Neuron (in vitro differentiated cells): ENCODE measurements around the gene SHF.

ENCODE experiments used
- H2AFZ ChIP-seq: one replicate; pipeline ENCODE4 v1.6.1; 2013; ENCODE audit warnings: low read depth, mild to moderate bottlenecking, inconsistent platforms, low read length, moderate library complexity
- H3K27me3 ChIP-seq: one replicate; pipeline ENCODE4 v1.6.1; 2013; ENCODE audit warnings: low read length; ENCODE audit not compliant: insufficient read depth
- H3K36me3 ChIP-seq: one replicate; pipeline ENCODE4 v1.6.1; 2013; ENCODE audit warnings: low read length; ENCODE audit not compliant: insufficient read depth
- H3K4me1 ChIP-seq: one replicate; pipeline ENCODE4 v1.6.1; 2013; ENCODE audit warnings: low read length; ENCODE audit not compliant: insufficient read depth
- H3K4me3 ChIP-seq: 2 replicates; pipeline ENCODE4 v1.5.1; 2013; ENCODE audit warnings: mild to moderate bottlenecking, low read length, moderate library complexity
- H3K9me3 ChIP-seq: one replicate; pipeline ENCODE4 v1.6.1; 2013; ENCODE audit warnings: low read length

Gene SHF

DNA sequence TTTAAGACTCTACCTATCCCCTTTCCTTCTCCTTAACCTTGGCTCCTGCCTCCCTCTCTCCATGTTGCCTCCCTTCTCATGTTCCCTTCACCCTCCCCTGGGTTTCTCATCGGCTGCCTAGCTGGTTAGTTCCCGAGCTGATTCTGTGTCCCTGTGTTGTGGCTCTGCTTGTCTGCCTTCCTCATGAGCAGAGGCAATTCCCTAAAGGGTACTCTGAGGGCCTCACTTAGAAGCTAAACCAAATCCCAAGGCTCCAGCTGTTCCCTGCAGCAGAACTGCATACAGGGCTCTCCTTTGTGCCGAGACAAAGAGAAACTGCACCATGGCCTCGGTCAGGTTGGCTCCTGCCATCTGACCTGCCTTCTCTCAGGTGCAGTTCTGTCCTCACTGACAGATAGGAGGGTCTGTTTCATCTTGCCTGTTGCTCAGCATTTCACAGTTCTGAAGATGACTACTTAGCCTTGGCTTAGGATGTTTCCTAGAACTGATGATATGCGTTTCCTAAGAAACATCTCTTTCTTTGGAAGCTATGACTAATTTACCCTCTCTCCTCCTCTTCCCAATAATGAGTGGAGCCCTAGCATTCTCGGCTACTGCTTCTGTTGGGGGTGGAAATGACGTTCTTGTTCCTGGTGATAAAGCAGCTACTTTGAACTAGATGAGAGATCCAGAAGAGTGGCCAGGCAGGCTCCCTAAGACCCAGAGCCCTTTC lies 30.9 kb downstream of the SHF start:
- H3K27me3 ChIP-seq = no peaks in the 10 kb centered on the region
- H3K4me3 ChIP-seq = no peak overlapping the region

DNA sequence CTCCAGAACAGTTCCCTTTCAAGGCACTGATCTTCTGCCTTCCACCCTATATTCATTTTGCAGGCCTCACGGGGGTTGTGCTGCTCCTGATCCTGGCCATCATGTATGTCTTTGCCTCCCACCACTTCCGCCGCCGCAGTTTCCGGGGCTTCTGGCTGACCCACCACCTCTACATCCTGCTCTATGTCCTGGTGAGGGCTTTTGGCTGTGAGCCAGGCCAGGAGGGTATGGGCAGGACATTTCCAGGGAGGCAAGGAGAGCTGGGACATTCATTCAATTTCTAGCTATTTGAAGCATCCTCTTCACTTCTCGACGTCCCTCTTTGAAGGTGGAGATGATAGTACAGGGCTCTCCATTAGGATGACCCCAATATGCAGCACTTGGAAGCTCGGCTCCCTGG lies 32.0 kb downstream of the SHF start:
- H3K4me1 ChIP-seq = peaks cover 14% of the 10 kb centered on the region
- H3K27me3 ChIP-seq = no peaks in the 10 kb centered on the region
- H3K9me3 ChIP-seq = no peaks in the 10 kb centered on the region
- H3K4me3 ChIP-seq = no peak overlapping the region
- no peak overlapping the region for H2AFZ ChIP-seq
- H3K36me3 ChIP-seq = no peaks in the 10 kb centered on the region

More for the DNA sequence above, 30.9 kb downstream of the SHF start:
- peaks cover 14% of the 10 kb centered on the region for H3K4me1 ChIP-seq
- H3K36me3 ChIP-seq = no peaks in the 10 kb centered on the region
- H3K9me3 ChIP-seq = no peaks in the 10 kb centered on the region
- no peak overlapping the region for H2AFZ ChIP-seq

DNA sequence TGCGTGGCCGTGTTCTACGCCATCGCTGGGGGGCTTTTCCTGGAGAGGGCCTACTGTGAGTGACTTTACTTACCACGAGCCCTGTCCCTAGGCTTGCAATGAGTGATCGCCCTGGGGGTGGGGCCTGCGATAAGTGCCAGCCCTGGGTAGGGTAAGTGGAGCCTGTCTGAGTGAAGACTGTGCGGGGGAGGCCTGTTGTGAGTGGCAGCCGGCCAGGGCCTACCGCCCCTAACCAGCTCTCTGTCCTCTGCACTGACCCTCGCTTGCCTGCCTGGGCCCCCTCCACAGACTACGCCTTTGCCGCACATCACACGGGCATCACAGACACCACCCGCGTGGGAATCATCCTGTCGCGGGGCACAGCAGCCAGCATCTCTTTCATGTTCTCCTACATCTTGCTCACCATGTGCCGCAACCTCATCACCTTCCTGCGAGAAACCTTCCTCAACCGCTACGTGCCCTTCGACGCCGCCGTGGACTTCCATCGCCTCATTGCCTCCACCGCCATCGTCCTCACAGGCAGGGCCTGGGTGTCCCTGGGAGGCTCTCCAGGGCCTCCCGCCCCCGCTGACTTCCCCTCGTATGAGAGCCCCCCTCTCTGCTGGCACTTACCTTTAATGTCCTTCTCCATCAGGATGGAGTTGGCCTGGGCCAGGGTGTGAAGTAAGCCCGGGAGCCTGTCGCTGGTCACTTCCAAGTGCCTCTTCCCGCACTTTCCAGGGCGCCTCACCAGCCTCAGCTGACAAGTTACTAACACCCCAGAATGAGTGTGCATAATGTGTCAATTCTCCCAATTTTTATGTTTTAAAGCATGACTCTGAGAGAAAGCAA lies 35.6 kb downstream of the SHF start:
- no peak overlapping the region for H3K4me3 ChIP-seq
- no peaks in the 10 kb centered on the region for H3K36me3 ChIP-seq
- H3K27me3 ChIP-seq = no peaks in the 10 kb centered on the region
- H3K4me1 ChIP-seq = peaks cover 4% of the 10 kb centered on the region
- no peaks in the 10 kb centered on the region for H3K9me3 ChIP-seq
- no peak overlapping the region for H2AFZ ChIP-seq

DNA sequence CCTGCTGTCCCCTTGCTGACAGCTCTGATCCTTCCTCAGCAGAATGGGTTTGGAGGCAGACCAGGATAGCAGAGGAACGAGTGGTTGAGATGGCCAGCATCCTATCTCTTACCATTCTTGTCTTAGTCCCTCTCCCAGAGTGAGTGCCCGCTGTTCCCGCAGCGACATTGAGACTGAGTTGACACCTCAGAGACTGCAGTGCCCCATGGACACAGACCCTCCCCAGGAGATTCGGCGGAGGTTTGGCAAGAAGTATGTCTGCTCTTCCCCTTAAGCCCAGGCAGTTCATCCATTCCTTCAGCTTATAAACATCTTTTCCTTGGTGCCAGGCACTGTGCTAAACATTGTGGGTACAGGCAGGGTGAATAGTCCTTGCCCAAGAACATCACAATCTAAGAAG lies 36.8 kb downstream of the SHF start:
- no peak overlapping the region for H2AFZ ChIP-seq
- H3K4me1 ChIP-seq = no peaks in the 10 kb centered on the region
- H3K4me3 ChIP-seq = no peak overlapping the region
- no peaks in the 10 kb centered on the region for H3K9me3 ChIP-seq
- H3K27me3 ChIP-seq = no peaks in the 10 kb centered on the region
- H3K36me3 ChIP-seq = no peaks in the 10 kb centered on the region

DNA sequence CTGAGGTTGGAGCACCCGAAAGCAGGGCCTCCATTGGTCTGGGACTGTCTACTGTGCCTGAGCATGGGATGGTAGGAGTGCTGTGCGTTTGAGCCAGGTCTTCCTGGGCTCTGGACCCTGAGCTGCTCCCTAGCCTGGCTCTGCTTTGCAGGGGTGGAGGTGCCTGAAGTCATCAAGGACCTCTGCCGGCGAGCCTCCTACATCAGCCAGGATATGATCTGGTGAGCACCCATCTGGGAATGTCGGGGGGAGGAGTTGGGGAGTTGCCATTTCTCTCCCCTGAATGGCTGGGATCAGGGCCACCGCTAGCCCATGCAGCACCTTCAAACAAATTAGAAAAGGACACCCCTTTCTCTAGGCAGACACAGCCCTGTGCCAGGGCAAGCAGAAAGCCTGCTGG lies 37.3 kb downstream of the SHF start:
- Histone ChIP-seq H2AFZ (no peak overlapping the region), H3K4me3 (no peak overlapping the region)

DNA sequence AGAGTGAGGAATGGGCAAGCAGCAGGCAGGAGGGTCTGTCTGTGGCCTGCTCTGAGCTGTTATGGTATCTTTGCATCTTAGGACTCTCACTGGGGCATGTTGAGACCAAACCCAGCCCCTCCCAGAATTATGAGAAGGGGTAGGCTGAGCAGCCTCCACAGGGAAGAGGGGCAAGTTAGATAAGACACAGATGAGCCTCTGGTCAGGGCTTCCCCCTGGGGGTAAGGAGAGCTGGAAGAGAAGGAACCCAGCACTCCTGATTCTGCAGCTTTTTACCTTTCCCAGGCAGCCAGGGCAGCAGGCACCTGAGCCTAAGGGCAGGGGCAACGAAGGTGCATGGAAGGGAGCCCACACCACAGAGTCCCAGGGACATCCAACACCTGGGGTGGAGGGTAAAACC lies 38.7 kb downstream of the SHF start:
- Histone ChIP-seq H3K4me3 (no peak overlapping the region), H2AFZ (no peak overlapping the region), H3K36me3 (no peaks in the 10 kb centered on the region), H3K9me3 (no peaks in the 10 kb centered on the region), H3K27me3 (peaks cover 3% of the 10 kb centered on the region), H3K4me1 (no peaks in the 10 kb centered on the region)

More for the DNA sequence above, 37.3 kb downstream of the SHF start:
- Histone ChIP-seq H3K4me1 (no peaks in the 10 kb centered on the region), H3K9me3 (no peaks in the 10 kb centered on the region), H3K27me3 (no peaks in the 10 kb centered on the region), H3K36me3 (no peaks in the 10 kb centered on the region)

DNA sequence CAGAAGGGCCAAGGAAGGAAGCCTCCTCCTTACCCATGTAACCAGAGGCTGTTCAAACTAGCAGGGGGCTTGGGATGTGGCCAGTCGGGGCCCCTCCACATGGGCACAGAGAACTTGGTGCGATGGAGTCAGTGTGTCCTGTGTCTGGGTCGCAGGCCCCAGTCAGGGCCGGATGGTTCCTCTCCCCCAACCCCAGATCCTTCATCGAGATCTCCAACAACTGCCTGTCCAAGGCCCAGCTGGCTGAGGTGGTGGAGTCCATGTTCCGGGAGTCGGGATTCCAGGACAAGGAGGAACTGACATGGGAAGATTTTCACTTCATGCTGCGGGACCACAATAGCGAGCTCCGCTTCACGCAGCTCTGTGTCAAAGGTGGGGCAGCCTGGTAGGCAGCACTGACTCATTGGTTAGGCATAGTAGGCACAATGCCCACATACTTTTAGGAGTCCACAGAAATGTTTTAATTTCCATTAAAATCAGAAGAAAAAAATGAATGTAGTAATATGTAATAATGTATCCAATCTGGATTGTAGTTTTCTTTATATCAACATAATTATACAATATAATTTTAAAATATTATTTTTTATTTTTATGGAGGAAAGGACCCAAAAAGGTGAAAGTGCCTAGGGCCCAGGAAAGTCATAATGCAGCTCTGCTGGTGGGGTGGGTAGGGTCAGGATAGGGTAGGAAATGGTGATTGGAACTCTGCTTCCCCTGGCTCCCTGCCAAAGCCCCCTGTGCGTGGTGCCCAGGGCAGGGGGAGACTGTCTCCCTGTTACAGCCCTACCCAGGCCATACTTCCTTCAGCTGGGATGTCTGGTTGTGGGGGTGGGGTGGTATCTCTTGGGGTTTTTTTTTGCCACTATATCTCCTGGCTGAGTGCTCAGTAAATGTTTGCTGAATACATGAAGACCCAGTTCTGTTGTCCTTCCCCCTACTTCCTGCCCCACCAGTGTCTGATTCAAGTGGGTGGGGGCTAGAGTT lies 39.4 kb downstream of the SHF start:
- peaks cover 8% of the 10 kb centered on the region for H3K27me3 ChIP-seq
- no peaks in the 10 kb centered on the region for H3K9me3 ChIP-seq
- H3K4me1 ChIP-seq = no peaks in the 10 kb centered on the region
- H2AFZ ChIP-seq = no peak overlapping the region
- no peak overlapping the region for H3K4me3 ChIP-seq
- H3K36me3 ChIP-seq = no peaks in the 10 kb centered on the region

DNA sequence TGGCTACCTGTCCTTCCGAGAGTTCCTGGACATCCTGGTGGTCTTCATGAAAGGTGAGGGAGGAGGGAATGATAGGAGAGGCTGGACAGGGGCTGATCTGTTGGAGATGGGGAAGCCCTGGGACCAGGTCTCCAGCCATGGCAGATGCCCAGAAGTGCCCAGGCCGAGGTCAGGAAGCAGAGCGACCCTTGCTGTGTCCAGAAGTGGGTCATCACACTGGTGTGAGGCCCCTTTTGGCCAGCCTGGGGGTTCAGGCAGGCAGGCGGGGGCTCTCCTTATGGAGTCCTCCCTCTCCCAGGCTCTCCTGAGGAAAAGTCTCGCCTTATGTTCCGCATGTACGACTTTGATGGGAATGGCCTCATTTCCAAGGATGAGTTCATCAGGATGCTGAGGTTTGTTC lies 40.2 kb downstream of the SHF start:
- Histone ChIP-seq H3K9me3 (no peaks in the 10 kb centered on the region), H3K4me3 (no peak overlapping the region), H3K36me3 (no peaks in the 10 kb centered on the region), H2AFZ (no peak overlapping the region), H3K4me1 (no peaks in the 10 kb centered on the region), H3K27me3 (peaks cover 11% of the 10 kb centered on the region)

DNA sequence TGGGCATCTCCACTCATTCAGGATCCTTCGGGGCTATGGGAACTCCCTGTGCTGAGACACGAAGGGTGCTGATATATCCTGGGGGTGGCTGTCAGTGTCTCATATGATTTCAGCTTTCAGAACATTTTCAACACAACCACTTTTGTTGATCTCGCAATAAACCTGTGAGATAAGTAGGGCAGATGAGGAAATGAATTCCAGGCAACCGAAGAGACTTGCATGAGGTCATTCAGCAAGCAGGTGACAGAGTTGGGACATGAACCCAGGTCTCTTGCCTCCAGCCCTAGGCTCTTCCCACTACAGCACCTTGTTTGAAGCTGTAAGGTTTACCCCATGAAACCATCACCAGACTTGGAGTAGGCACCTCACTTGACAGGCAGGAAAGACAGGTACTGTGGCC lies 41.4 kb downstream of the SHF start:
- peaks cover 16% of the 10 kb centered on the region for H3K27me3 ChIP-seq
- no peak overlapping the region for H3K4me3 ChIP-seq
- H3K4me1 ChIP-seq = no peaks in the 10 kb centered on the region
- no peaks in the 10 kb centered on the region for H3K9me3 ChIP-seq
- no peak overlapping the region for H2AFZ ChIP-seq
- no peaks in the 10 kb centered on the region for H3K36me3 ChIP-seq

DNA sequence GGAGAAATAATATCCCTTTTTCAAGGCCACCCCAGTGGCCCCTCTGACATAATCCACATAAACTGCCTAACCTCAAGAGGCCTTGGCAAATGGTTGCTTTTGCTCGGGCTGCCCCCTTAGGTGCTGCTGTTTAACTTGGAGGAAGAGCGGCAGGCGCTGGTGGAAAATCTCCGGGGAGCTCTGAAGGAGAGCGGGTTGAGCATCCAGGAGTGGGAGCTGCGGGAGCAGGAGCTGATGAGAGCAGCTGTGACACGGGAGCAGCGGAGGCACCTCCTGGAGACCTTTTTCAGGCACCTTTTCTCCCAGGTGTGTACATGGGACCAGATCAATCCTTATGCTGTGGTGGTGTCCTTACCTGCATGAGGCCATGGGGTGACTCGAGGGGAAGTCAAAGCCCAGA lies 43.0 kb downstream of the SHF start:
- Histone ChIP-seq H3K9me3 (no peaks in the 10 kb centered on the region), H2AFZ (no peak overlapping the region), H3K36me3 (no peaks in the 10 kb centered on the region), H3K4me1 (no peaks in the 10 kb centered on the region), H3K4me3 (no peak overlapping the region), H3K27me3 (peaks cover 28% of the 10 kb centered on the region)

DNA sequence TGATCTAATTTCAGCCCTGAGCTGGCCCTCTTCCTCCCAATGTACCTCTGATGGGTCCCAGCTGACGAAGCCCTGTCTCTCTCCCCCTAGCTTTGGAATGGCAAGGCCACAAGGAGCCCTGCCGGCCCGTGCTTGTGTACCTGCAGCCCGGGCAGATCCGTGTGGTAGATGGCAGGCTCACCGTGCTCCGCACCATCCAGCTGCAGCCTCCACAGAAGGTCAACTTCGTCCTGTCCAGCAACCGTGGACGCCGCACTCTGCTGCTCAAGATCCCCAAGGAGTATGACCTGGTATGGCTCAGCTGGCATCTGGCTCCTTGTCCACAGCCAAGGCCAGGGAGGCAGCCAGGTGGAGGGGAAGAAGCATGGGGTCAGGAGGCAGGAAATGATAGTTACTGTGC lies 43.8 kb downstream of the SHF start:
- no peak overlapping the region for H3K4me3 ChIP-seq
- no peak overlapping the region for H2AFZ ChIP-seq

DNA sequence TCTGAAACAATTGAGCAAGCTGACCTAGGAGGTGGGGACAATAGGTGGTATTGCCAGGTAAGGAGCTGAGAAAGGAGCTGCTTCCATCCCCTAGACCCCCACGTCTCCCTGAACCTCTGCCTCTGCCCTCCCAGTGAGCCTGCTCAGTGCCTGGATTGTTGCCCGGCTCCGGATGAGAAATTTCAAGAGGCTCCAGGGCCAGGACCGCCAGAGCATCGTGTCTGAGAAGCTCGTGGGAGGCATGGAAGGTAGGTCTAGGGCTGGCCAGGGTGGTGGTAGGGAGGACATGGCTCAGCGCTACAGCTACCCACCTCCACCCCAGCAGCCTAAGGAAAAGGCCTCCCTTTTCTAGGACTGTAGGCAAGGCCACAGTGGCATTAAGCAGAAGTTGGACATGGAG lies 44.7 kb downstream of the SHF start:
- Histone ChIP-seq H3K27me3 (peaks cover 32% of the 10 kb centered on the region), H3K9me3 (no peaks in the 10 kb centered on the region), H3K4me3 (no peak overlapping the region), H3K36me3 (no peaks in the 10 kb centered on the region), H2AFZ (no peak overlapping the region), H3K4me1 (no peaks in the 10 kb centered on the region)

More for the DNA sequence above, 43.8 kb downstream of the SHF start:
- H3K27me3 ChIP-seq = peaks cover 29% of the 10 kb centered on the region
- no peaks in the 10 kb centered on the region for H3K9me3 ChIP-seq
- no peaks in the 10 kb centered on the region for H3K4me1 ChIP-seq
- H3K36me3 ChIP-seq = no peaks in the 10 kb centered on the region

DNA sequence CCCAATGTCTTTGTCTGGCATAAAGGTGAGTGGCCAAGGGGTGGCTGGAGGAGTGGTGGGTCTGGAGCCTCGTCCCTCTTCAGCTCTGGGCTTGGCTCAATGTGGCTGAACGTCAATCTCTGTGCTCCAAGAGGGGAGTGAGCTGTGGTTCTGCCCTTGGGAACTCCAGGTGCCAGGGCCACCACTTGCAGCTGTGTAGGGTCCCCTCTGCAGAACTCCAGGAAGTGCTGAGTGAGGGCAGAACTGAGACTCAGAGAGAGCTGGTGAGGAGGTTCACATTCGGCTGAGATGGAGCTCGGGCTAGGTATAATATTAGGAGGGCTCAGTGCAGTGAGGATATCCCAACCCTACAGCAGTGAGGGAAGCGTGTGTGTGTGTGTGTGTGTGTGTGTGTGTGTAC lies 46.4 kb downstream of the SHF start:
- no peak overlapping the region for H3K4me3 ChIP-seq
- no peaks in the 10 kb centered on the region for H3K9me3 ChIP-seq
- H3K27me3 ChIP-seq = peaks cover 42% of the 10 kb centered on the region
- H3K4me1 ChIP-seq = no peaks in the 10 kb centered on the region
- no peak overlapping the region for H2AFZ ChIP-seq
- no peaks in the 10 kb centered on the region for H3K36me3 ChIP-seq
